HG03520 (cell line): ENCODE results near the gene UBXN10.

Source experiments
- ATAC-seq: cut with Tn5 transposase; IDR thresholded peaks from one replicate; pipeline ENCODE4 v1.9.1; 2021; ENCODE audit warnings: mild to moderate bottlenecking, moderate library complexity; ENCODE audit not compliant: unreplicated experiment

Gene UBXN10

GRCh38 chr1:20233394-20233793, 47.5 kb downstream of the UBXN10 start:
- no peak for ATAC-seq

GRCh38 chr1:20233866-20234265, 48.0 kb downstream of the UBXN10 start:
- ATAC-seq = no peak

DNA sequence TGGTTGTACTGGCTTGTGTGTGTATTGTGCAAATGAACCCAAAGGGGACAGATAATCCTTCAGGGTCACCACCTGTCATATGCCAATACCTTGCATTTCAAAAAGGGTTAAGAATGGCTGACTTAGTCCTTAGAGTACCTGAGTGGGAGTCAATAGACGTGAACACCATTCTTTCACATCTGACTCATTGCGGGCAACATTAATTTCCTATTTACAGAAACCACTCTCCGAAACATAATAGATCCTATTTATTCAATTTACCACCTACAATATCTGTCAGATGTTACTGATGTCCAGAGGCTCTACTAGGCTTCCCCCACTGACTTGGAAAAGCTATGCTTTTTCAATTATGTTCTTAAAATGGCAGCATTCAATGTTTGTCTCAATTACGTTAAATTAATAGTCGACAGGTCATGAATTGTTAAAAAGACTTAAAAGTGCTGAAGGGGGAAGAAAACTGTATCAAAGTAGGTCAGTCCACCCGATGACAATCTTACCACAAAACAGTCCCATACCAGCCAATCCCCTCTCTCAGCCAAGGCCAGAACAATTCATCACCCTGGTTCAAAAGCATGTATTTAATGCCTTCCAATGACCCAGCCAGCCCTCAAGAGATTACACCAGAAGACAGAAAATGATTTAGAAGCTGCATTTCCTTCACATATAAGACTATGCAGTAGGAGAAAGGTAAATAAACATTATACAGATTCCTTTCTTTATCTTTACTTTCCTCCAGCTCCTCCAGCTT, 49.1 kb downstream of the UBXN10 start:
- no peak for ATAC-seq

DNA sequence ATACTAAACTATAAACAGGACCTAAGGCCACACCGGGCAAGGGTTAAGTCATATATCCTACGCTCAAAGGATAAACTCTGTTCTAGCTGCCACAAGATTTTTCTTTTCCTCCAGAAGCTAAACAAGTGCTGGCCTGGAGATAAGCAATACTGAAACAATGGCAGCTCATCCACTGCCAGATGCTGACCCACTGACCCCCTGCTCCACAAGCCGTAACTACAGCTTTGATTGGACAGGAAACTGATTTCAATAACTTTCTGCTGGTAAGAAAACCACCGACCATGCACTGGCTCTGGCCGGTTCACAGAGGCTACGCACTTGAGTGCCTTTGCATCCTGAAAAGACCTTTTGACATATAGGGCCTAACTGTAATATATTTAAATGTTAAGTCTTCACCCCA, 51.8 kb downstream of the UBXN10 start:
- no peak for ATAC-seq

DNA sequence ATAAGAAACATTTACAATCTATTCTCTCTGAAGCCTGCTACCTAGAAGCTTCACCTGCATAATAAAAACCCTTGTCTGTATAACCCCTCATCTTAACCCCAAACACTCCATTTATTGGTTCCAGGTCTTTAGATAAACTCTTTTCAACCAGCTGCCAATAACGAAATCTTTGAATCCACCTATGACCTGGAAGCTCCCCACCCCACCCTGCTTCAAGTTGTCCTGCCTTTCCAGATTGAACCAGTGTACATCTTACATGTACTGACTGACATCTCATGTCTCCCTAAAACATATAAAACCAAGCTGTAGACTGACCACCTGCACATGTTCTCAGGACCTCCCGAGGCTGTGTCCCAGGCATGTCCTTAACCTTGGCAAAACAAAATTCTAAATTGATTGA, 54.1 kb downstream of the UBXN10 start:
- no peak for ATAC-seq

DNA sequence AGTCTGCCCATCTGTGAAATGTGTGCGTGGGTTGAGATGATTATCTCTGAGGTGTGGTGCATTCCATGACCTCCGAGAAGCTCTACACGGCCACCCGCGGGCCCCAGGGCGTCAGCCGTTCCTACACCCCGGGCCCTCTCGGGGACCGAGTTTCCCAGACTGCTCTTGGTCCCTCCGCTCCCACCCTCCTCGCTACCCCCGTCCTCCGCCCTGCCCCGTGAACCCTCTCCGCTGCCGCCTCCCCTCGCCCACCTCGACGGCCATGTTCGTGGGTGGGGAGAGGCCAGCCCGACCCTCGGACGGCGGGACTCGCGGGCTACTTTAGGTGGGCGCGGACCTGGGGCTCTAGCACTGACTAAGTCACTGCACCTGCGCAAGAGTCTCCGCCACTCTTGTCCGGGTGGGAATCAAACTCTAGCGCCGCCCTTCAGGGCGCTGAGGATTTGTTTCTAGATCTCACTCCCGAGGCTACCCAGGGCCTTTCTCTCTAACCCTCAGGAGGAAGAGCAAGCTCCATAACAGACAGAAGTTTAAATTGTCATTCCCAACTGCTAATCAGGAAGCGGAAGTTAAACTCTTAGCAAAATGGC, 57.1 kb downstream of the UBXN10 start:
- no peak for ATAC-seq
